NB4 (cell line): ENCODE measurements around the gene PRCD.

Experiments
- CTCF ChIP-seq: IDR thresholded peaks from one replicate; pipeline ENCODE4 v1.5.1; 2012; ENCODE audit warnings: low read depth, low read length
- POLR2A ChIP-seq: IDR thresholded peaks from 2 replicates; pipeline ENCODE4 v1.6.1; 2011; ENCODE audit warnings: mild to moderate bottlenecking; ENCODE audit not compliant: insufficient read length; ENCODE audit errors: extremely low read depth
- TF ChIP-seq, protein P1 (sequence below): IDR thresholded peaks from 2 replicates; pipeline ENCODE4 v1.6.1; 2011; ENCODE audit warnings: low read depth, low read length

DNA sequence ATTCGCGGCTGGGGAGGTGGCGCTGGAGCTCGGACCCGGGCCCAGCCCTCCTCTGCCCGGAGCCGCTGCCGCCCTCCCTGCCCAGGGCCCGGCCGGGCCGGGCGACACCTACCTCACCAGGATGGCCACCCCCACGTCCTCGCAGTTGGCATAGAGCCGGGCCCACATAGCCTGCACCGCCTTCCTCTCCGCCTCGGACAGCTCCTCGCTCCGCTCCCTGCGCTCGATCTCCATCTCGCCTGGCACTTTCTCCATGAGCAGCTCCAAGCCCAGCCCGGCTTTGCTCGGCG lies 2.6 kb upstream of the PRCD start:
- no peak for TF ChIP-seq POLR2A
- no peak for TF ChIP-seq CTCF
- TF ChIP-seq, protein P1, sequence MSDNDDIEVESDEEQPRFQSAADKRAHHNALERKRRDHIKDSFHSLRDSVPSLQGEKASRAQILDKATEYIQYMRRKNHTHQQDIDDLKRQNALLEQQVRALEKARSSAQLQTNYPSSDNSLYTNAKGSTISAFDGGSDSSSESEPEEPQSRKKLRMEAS = no peak
